Lower leg skin (tissue), 3 donors: ENCODE data around the gene BUD13.

Source experiments
- CTCF ChIP-seq, 3 donors: fragments of 450-650 bp; IDR thresholded peaks; one replicate each; pipeline ENCODE4 v1.5.1; 2016; ENCODE audit warnings: antibody characterized with exemption in 3 of 3, mild to moderate bottlenecking in 3 of 3, moderate library complexity in 2 of 3
- POLR2A ChIP-seq, 2 donors: fragments of 450-650 bp; IDR thresholded peaks; one replicate each; pipeline ENCODE4 v1.6.1; 2016 to 2017; ENCODE audit warnings: antibody characterized with exemption in 2 of 2, mild to moderate bottlenecking in 1 of 2, moderate library complexity in 1 of 2

DNA sequence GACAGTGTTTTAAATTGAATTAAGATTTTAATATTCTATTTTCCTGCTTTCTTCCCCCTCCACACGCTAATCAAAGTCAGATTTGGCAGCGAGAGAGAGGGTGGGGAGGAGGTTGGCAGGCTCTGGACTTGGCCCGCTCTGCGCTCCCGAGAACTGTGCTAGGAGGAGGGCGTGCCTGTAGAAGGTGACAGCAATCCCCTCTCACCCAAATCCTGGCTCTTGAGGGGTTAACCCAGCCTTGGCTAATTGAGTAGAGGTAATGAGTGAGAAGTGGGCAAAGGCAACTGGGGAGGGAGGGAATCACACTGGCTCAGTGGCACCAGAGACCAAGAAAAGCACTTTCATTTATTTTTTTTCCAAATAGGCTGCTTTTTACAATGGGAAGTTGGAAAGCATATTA, 42.2 kb downstream of the BUD13 start:
- no peak for TF ChIP-seq CTCF (IDR thresholded peaks at IDR 0.05)
- TF ChIP-seq POLR2A (IDR thresholded peaks at IDR 0.05) = no peak
